HepG2 (cell line): ENCODE data around the gene CES1. TPM values are rescaled to one million over a fixed set of nuclear protein-coding genes. Genes with fewer than 3 reads are reported as not detected.

ENCODE experiments used
- ATAC-seq: fragments of 200-7000 bp; cut with Tn5 transposase; 3 replicates; pipeline ENCODE4 v1.9.1; 2020; ENCODE audit warnings: mild to moderate bottlenecking, moderate library complexity
- BruUV-seq: library from RNA; stranded (reverse); fragments of 400-500 nt; replicated peaks from 2 replicates; lab custom pipeline; 2021; lab: Mats Ljungman, UMichigan
- CTCF ChIA-PET: fragments of 300-600 bp; formaldehyde crosslinking; extraction: SDS; loops from one replicate; lab custom pipeline; 2021; ENCODE audit warnings: low total read pairs, inconsistent platforms, low intra/inter-chr PET ratio; lab: Yijun Ruan, JAX
- POLR2A ChIA-PET: fragments of 350-600 bp; sonication (Branson Sonifier 250); formaldehyde crosslinking; loops from one replicate; lab custom pipeline; 2020; ENCODE audit warnings: antibody characterized with exemption, inconsistent platforms; lab: Yijun Ruan, JAX
- DNase-seq: peaks from one replicate; pipeline ENCODE4 v3.0.0-alpha.2; 2015; ENCODE audit warnings: low spot score
- FAIRE-seq: peaks from 3 replicates; lab custom pipeline; 2011; peaks lifted over from hg19 to GRCh38; lab: Jason Lieb, UNC
- H2AFZ ChIP-seq: one replicate; pipeline ENCODE4 v1.6.1; 2011; ENCODE audit warnings: low read length, inconsistent platforms
- H3K27ac ChIP-seq: fragments of 300-600 bp; 3 replicates; pipeline ENCODE4 v1.8.0; 2011; ENCODE audit warnings: mixed run types, mild to moderate bottlenecking, mixed read lengths, low read length, inconsistent platforms; ENCODE audit not compliant: insufficient read depth; ENCODE audit errors: extremely low read length
- H3K27me3 ChIP-seq, 2 experiments: fragments of 200-600 bp in 1 of 2; 2 replicates in 1 of 2; 3 replicates in 1 of 2; pipeline versions ENCODE4 v1.6.0 to v1.8.0; 2011; ENCODE audit warnings: low read length in 2 of 2, mild to moderate bottlenecking in 2 of 2, moderate library complexity in 2 of 2, inconsistent platforms in 1 of 2; ENCODE audit not compliant: insufficient read depth in 2 of 2, control insufficient read depth in 1 of 2
- H3K36me3 ChIP-seq, 2 experiments: fragments of 200-600 bp in 1 of 2; replicated peaks in 1 of 2; 2 replicates in 1 of 2; 3 replicates in 1 of 2; pipeline versions ENCODE4 v1.5.1 to v1.8.0; 2011; ENCODE audit warnings: low read length in 2 of 2, inconsistent platforms in 1 of 2; ENCODE audit not compliant: insufficient read depth in 2 of 2, control insufficient read depth in 1 of 2
- H3K4me1 ChIP-seq: 2 replicates; pipeline ENCODE4 v1.5.1; 2012; ENCODE audit warnings: low read length, inconsistent platforms; ENCODE audit not compliant: insufficient read depth
- H3K4me2 ChIP-seq: 2 replicates; pipeline ENCODE4 v1.6.0; 2011; ENCODE audit warnings: low read depth, low read length, inconsistent platforms
- H3K4me3 ChIP-seq, 3 experiments: fragments of 200-600 bp in 1 of 3; sonication (generic), shearing (Covaris generic) in 1 of 3; replicated peaks in 1 of 3; 2 replicates each; pipeline ENCODE4 v1.5.1; 2011 to 2016; ENCODE audit warnings: low read length in 3 of 3, inconsistent platforms in 2 of 3, low read depth in 2 of 3, mild to moderate bottlenecking in 2 of 3, control low read depth in 1 of 3, mixed read lengths in 1 of 3; ENCODE audit not compliant: insufficient read depth in 1 of 3
- H3K79me2 ChIP-seq: one replicate; pipeline ENCODE4 v1.6.1; 2011; ENCODE audit warnings: low read length, inconsistent platforms; ENCODE audit not compliant: insufficient read depth
- H3K9ac ChIP-seq: 2 replicates; pipeline ENCODE4 v1.6.0; 2011; ENCODE audit warnings: mild to moderate bottlenecking, low read depth, low read length, inconsistent platforms; ENCODE audit not compliant: insufficient read depth
- H3K9me3 ChIP-seq: 2 replicates; pipeline ENCODE4 v1.5.1; 2012; ENCODE audit warnings: mild to moderate bottlenecking, low read length
- H4K20me1 ChIP-seq: 2 replicates; pipeline ENCODE4 v1.6.0; 2011; ENCODE audit warnings: inconsistent platforms, mild to moderate bottlenecking, low read length, moderate library complexity; ENCODE audit not compliant: insufficient read depth
- DPF2 ChIP-seq: sonication (generic); formaldehyde crosslinking; IDR thresholded peaks from 2 replicates; pipeline ENCODE4 v1.4.0; 2020; ENCODE audit warnings: mild to moderate bottlenecking, low read depth, missing genetic modification reagents, borderline replicate concordance
- GABPA ChIP-seq, 2 experiments: IDR thresholded peaks; 2 replicates each; pipeline ENCODE4 v1.6.1; 2011 to 2016; ENCODE audit warnings: low read depth in 2 of 2, low read length in 1 of 2, missing biosample characterization in 1 of 2, missing genetic modification characterization in 1 of 2
- GATAD2A ChIP-seq: IDR thresholded peaks from 2 replicates; pipeline ENCODE4 v1.6.1; 2016
- HDAC6 ChIP-seq: fragments of 200-600 bp; sonication (generic); IDR thresholded peaks from 2 replicates; pipeline ENCODE4 v1.7.0; 2017; ENCODE audit warnings: mild to moderate bottlenecking, antibody characterized with exemption, low read length, low read depth
- KDM6A ChIP-seq: IDR thresholded peaks from 2 replicates; pipeline ENCODE4 v1.6.1; 2016; ENCODE audit warnings: low read depth
- MYC ChIP-seq: sonication (generic); formaldehyde crosslinking; IDR thresholded peaks from 2 replicates; pipeline ENCODE4 v1.9.0; 2021; ENCODE audit warnings: missing genetic modification reagents, borderline replicate concordance
- NCOR1 ChIP-seq: fragments of 200-600 bp; sonication (generic); IDR thresholded peaks from 2 replicates; pipeline ENCODE4 v1.7.0; 2017; ENCODE audit warnings: antibody characterized with exemption, low read length, borderline replicate concordance
- SALL1 ChIP-seq: sonication (generic); formaldehyde crosslinking; IDR thresholded peaks from 2 replicates; pipeline ENCODE4 v1.8.0; 2022; ENCODE audit warnings: mild to moderate bottlenecking, missing genetic modification reagents
- ZBTB8A ChIP-seq: sonication (generic); formaldehyde crosslinking; IDR thresholded peaks from 2 replicates; pipeline ENCODE4 v1.4.0; 2020; ENCODE audit warnings: mild to moderate bottlenecking, low read depth, missing genetic modification reagents, borderline replicate concordance
- ZFP36 ChIP-seq: fragments of 150-350 bp; IDR thresholded peaks from 2 replicates; pipeline ENCODE4 v1.6.1; 2018; ENCODE audit warnings: borderline replicate concordance, low read length, low read depth; ENCODE audit not compliant: partially characterized antibody
- WGBS: methylation state at CpG from one replicate; pipeline ENCODE4 v1.1.6; 2017; ENCODE audit warnings: low lambda C conversion rate; 5-methylcytosine and 5-hydroxymethylcytosine counted together
- in situ Hi-C: cut with HindIII; loops from 2 replicates; pipeline ENCODE4 v1.10.0; 2017; ENCODE audit warnings: low pct_unique_long_range_greater_than_20kb; ENCODE audit not compliant: extremely low pct_ligation_motif_present
- intact Hi-C: fragments of 100-400 bp; cut with micrococcal nuclease; formaldehyde crosslinking; loops from one replicate; pipeline ENCODE4 v1.10.0; 2022; ENCODE audit not compliant: unreplicated experiment
- polyA plus RNA-seq, 8 experiments: library from polyadenylated mRNA; depleted of rRNA in 3 of 8; stranded (reverse) in 7 of 8; unstranded in 1 of 8; fragments of >200 nt; fragmentation: Illumina TruSeq in 4 of 8; extraction: Trizol in 4 of 8; gene quantifications; 2 replicates each; pipeline versions ENCODE4 v1.2.1 to v1.2.3, GENCODE V29; 2011 to 2016; ENCODE audit warnings: low read depth in 4 of 8, missing spikeins in 1 of 8, mixed read lengths in 1 of 8; ENCODE audit not compliant: insufficient read depth in 1 of 8
- total RNA-seq, 5 experiments: library from RNA; depleted of rRNA; stranded (reverse); fragments of >200 nt; fragmentation: Illumina TruSeq; extraction: Trizol; gene quantifications; 2 replicates each; pipeline ENCODE4 v1.2.3, GENCODE V29; 2016; ENCODE audit warnings: low read depth in 1 of 5
- TF ChIP-seq, protein P1 (sequence below): sonication (generic); formaldehyde crosslinking; IDR thresholded peaks from 2 replicates; pipeline ENCODE4 v1.4.0; 2020; ENCODE audit warnings: missing genetic modification reagents, mild to moderate bottlenecking, borderline replicate concordance
- TF ChIP-seq, protein P2 (sequence below): sonication (generic); formaldehyde crosslinking; IDR thresholded peaks from 2 replicates; pipeline ENCODE4 v1.5.1; 2020; ENCODE audit warnings: mild to moderate bottlenecking, missing genetic modification reagents, moderate library complexity

CES1 gene
- total and polyA plus RNA-seq, 2 of the 13 experiments (the other 11 are each of a cell fraction or from before 2014, with no cell fraction given), result 136 to 198 TPM

DNA sequence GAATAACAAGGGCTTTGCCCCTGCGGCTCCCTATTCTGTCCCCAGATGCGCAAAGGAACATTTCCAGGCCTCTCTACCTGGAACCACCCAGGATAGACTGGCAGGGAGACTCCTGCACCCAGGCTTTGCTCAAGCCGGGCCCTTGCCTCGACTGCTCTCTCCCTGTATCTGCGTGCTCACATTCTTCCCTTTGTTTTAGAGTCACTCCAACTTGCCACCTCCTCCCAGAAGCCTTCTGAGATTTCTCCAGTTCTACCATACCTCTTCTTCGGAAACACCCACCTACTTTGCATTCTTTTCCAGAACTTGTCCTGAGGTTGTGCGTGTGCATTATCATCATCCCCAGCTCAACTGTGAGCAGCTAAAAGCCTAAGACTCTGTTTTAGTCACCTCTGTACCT, 39.2 kb upstream of the CES1 start:
- no peaks in the 10 kb centered on the region for H4K20me1 ChIP-seq
- ATAC-seq (no peak; the same call in 1 of the 3 replicates), FAIRE-seq (no peak), DNase-seq (no peak)
- WGBS, result 90% methylated on average over 6 of the region's 7 CpGs
- H3K79me2 ChIP-seq, result no peaks in the 10 kb centered on the region
- no TSS peak for BruUV-seq
- H3K27ac ChIP-seq, result no peak overlapping the region
- intact Hi-C loops, result no loop called here
- no peaks in the 10 kb centered on the region for H3K36me3 ChIP-seq
- H3K4me1 ChIP-seq, result peaks cover 16% of the 10 kb centered on the region
- no peaks in the 10 kb centered on the region for H3K9me3 ChIP-seq
- H3K4me2 ChIP-seq, result peak overlapping the region; percentile 65; the same call in 1 of the 2 replicates
- in situ Hi-C loops, result no loop called here
- peak; percentile 38 for TF ChIP-seq ZFP36
- TF ChIP-seq HDAC6, result no peak
- ChIA-PET POLR2A (no interaction called here), CTCF (no interaction called here)
- no peak overlapping the region for H3K9ac ChIP-seq
- H3K4me3 ChIP-seq, result no peak overlapping the region
- H3K27me3 ChIP-seq, result peaks cover 0 to 4% of the 10 kb centered on the region in 2 experiments; a peak in 2 of 5 replicates
- H2AFZ ChIP-seq, result no peak overlapping the region

DNA sequence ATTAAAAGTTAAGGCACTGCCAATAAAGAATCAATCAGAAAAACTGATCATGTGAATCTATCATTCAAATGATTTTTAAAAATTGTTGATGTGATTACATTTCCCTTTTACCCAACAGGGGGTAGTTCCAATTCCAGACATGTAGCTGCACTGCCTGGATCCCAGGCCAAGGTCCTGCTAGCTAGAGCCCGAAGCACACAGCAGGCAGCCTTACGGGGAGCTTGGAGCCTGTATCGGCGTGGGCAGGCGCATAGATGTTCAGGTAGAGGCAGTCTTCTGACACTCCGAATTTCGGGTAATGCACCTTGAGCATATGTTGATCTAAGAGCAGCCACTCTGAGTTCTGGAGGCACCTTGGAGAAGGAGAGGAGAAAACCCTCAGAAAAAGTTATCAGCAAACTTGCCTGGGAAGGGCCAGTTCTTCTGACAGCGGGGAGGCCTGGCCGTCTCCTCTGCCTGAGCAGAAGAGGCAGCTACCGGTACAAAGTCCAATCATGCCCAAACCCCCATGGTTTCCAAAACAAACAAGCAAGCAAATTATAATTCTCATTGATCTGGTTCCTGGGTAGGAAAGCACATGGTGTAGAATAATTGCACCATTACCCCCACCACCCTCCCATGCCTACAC, 38.6 kb upstream of the CES1 start:
- Histone ChIP-seq H3K4me2 (peak overlapping the region; percentile 65), H4K20me1 (no peaks in the 10 kb centered on the region), H3K27me3 (peaks cover 0 to 4% of the 10 kb centered on the region in 2 experiments; a peak in 1 of 5 replicates), H2AFZ (no peak overlapping the region), H3K4me1 (peaks cover 16% of the 10 kb centered on the region), H3K9ac (no peak overlapping the region), H3K27ac (no peak overlapping the region), H3K9me3 (no peaks in the 10 kb centered on the region), H3K36me3 (no peaks in the 10 kb centered on the region), H3K4me3 (peak overlapping the region in 1 of 3 experiments; percentile 32; a peak in 2 of 6 replicates), H3K79me2 (no peaks in the 10 kb centered on the region)
- FAIRE-seq, result peak; percentile 57
- in situ Hi-C loops, result no loop called here
- no TSS peak for BruUV-seq
- ChIA-PET POLR2A (no interaction called here), CTCF (no interaction called here)
- intact Hi-C loops, result no loop called here
- DNase-seq, result peak; percentile 48
- 11% methylated on average over 10 of the region's 10 CpGs for WGBS
- peak; percentile 89 for ATAC-seq
- TF ChIP-seq NCOR1 (0 out of 2 replicates have a peak, but pooled peaks have one; percentile 31), GABPA (IDR thresholded peaks at IDR 0.05; ENCODE audit: low read depth, low read length) (no peak), GABPA (CRISPR knock-in tag; IDR thresholded peaks at IDR 0.05; ENCODE audit: low read depth) (0 out of 2 replicates have a peak, but pooled peaks have one; percentile 3), GATAD2A (peak; percentile 33; the same call in 1 of the 2 replicates), MYC (CRISPR knock-in tag) (0 out of 2 replicates have a peak, but pooled peaks have one; percentile 20), DPF2 (CRISPR knock-in tag) (no peak), KDM6A (CRISPR knock-in tag) (0 out of 2 replicates have a peak, but pooled peaks have one; percentile 24), SALL1 (peak; percentile 67), ZBTB8A (no peak)
- TF ChIP-seq, protein P1, sequence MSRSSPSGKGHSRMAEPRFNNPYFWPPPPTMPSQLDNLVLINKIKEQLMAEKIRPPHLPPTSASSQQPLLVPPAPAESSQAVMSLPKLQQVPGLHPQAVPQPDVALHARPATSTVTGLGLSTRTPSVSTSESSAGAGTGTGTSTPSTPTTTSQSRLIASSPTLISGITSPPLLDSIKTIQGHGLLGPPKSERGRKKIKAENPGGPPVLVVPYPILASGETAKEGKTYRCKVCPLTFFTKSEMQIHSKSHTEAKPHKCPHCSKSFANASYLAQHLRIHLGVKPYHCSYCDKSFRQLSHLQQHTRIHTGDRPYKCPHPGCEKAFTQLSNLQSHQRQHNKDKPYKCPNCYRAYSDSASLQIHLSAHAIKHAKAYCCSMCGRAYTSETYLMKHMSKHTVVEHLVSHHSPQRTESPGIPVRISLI (CRISPR knock-in tag), result no peak
- TF ChIP-seq, protein P2, sequence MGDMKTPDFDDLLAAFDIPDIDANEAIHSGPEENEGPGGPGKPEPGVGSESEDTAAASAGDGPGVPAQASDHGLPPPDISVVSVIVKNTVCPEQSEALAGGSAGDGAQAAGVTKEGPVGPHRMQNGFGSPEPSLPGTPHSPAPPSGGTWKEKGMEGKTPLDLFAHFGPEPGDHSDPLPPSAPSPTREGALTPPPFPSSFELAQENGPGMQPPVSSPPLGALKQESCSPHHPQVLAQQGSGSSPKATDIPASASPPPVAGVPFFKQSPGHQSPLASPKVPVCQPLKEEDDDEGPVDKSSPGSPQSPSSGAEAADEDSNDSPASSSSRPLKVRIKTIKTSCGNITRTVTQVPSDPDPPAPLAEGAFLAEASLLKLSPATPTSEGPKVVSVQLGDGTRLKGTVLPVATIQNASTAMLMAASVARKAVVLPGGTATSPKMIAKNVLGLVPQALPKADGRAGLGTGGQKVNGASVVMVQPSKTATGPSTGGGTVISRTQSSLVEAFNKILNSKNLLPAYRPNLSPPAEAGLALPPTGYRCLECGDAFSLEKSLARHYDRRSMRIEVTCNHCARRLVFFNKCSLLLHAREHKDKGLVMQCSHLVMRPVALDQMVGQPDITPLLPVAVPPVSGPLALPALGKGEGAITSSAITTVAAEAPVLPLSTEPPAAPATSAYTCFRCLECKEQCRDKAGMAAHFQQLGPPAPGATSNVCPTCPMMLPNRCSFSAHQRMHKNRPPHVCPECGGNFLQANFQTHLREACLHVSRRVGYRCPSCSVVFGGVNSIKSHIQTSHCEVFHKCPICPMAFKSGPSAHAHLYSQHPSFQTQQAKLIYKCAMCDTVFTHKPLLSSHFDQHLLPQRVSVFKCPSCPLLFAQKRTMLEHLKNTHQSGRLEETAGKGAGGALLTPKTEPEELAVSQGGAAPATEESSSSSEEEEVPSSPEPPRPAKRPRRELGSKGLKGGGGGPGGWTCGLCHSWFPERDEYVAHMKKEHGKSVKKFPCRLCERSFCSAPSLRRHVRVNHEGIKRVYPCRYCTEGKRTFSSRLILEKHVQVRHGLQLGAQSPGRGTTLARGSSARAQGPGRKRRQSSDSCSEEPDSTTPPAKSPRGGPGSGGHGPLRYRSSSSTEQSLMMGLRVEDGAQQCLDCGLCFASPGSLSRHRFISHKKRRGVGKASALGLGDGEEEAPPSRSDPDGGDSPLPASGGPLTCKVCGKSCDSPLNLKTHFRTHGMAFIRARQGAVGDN, result 0 out of 2 replicates have a peak, but pooled peaks have one; percentile 12
